Bronchial epithelial cell (primary cell): ENCODE measurements around the gene TNPO3. TPM values are rescaled to one million over a fixed set of nuclear protein-coding genes. Genes with fewer than 3 reads are reported as not detected.

Experiments used
- DNase-seq: peaks from one replicate; pipeline ENCODE4 v3.0.0-alpha.2; 2010; ENCODE audit warnings: low read depth
- FAIRE-seq: peaks from 2 replicates; lab custom pipeline; 2011; peaks lifted over from hg19 to GRCh38; lab: Jason Lieb, UNC
- H3K27me3 ChIP-seq: 2 replicates; pipeline ENCODE4 v1.5.1; 2011; ENCODE audit warnings: low read length; ENCODE audit not compliant: control insufficient read depth, insufficient read depth
- H3K36me3 ChIP-seq: 2 replicates; pipeline ENCODE4 v1.5.1; 2011; ENCODE audit warnings: low read length; ENCODE audit not compliant: control insufficient read depth, insufficient read depth
- H3K4me3 ChIP-seq: 2 replicates; pipeline ENCODE4 v1.5.1; 2011; ENCODE audit warnings: mild to moderate bottlenecking, low read depth, low read length, control low read depth
- CTCF ChIP-seq: IDR thresholded peaks from 2 replicates; pipeline ENCODE4 v1.5.1; 2011; ENCODE audit warnings: mild to moderate bottlenecking, moderate library complexity, low read length, control low read depth, inconsistent platforms; ENCODE audit not compliant: insufficient read depth, severe bottlenecking
- total RNA-seq: library from RNA; depleted of rRNA; stranded (reverse); fragments of >200 nt; gene quantifications from 2 replicates; pipeline ENCODE4 v1.2.1, GENCODE V29; 2014

TNPO3 gene
- total RNA-seq, 1 donor from 2014 or later = 62.9 TPM

GRCh38 chr7:128955981-128956380 is 98.9 kb downstream of the TNPO3 start:
- peak; percentile 53 for DNase-seq
- FAIRE-seq = no peak

GRCh38 chr7:128954830-128955802 is 99.8 kb downstream of the TNPO3 start:
- FAIRE-seq = no peak
- H3K4me3 ChIP-seq = no peak overlapping the region
- DNase-seq = peak; percentile 54
- H3K27me3 ChIP-seq = no peaks in the 10 kb centered on the region
- no peak for TF ChIP-seq CTCF
- peaks cover 9% of the 10 kb centered on the region for H3K36me3 ChIP-seq

More at GRCh38 chr7:128955981-128956380, 98.9 kb downstream of the TNPO3 start:
- no peak for TF ChIP-seq CTCF
- Histone ChIP-seq H3K36me3 (peaks cover 9% of the 10 kb centered on the region), H3K27me3 (no peaks in the 10 kb centered on the region), H3K4me3 (no peak overlapping the region)

- Histone ChIP-seq H3K4me3 (no peak overlapping the region), H3K27me3 (no peaks in the 10 kb centered on the region), H3K36me3 (peaks cover 9% of the 10 kb centered on the region)
- no peak for TF ChIP-seq CTCF
- DNase-seq (no peak), FAIRE-seq (no peak)
Observed at GRCh38 chr7:128954150-128954549, 100.8 kb downstream of the TNPO3 start.

- DNase-seq (no peak), FAIRE-seq (no peak)
- no peaks in the 10 kb centered on the region for H3K27me3 ChIP-seq
- H3K36me3 ChIP-seq = peaks cover 6% of the 10 kb centered on the region
- TF ChIP-seq CTCF = no peak
- H3K4me3 ChIP-seq = no peak overlapping the region
Observed at GRCh38 chr7:128951296-128951695, 103.6 kb downstream of the TNPO3 start.

GRCh38 chr7:128948976-128949760 is 105.7 kb downstream of the TNPO3 start:
- FAIRE-seq = no peak
- no peak for DNase-seq

More at GRCh38 chr7:128948976-128949760, 105.7 kb downstream of the TNPO3 start:
- TF ChIP-seq CTCF = no peak
- Histone ChIP-seq H3K27me3 (no peaks in the 10 kb centered on the region), H3K4me3 (no peak overlapping the region), H3K36me3 (peaks cover 6% of the 10 kb centered on the region)
